ENCODE results near the gene CLP1. TPM values are rescaled to one million over a fixed set of nuclear protein-coding genes. Genes with fewer than 3 reads are reported as not detected.
A peak's percentile ranks its signal among the peaks of the same experiment; 100 is the strongest.
"Not testable (repeated sequence)": the region's sequence is repeated elsewhere in the genome, so short reads cannot be mapped to it uniquely, and the experiment has no call there.

CLP1 gene
- total RNA-seq, 1 experiment from 2014 or later = 26.8 TPM

GRCh38 chr11:57700425-57700824 is 42.9 kb downstream of the CLP1 start:
- H3K27ac ChIP-seq (ENCODE audit: low read depth, low read length, poor library complexity, severe bottlenecking) = no peak overlapping the region
- H3K4me3 ChIP-seq (ENCODE audit: low read depth, low read length, poor library complexity, severe bottlenecking) = no peak overlapping the region
- intact Hi-C loops (cut with micrococcal nuclease; ENCODE audit: unreplicated experiment) = no loop called here
- BruUV-seq (replicated peaks) = no TSS peak
- CTCF ChIA-PET = no interaction called here
- H3K4me1 ChIP-seq (ENCODE audit: insufficient read depth, low read length, poor library complexity, severe bottlenecking) = no peaks in the 10 kb centered on the region
- peaks cover 78% of the 10 kb centered on the region for H3K36me3 ChIP-seq (ENCODE audit: insufficient read depth, low read length, poor library complexity, severe bottlenecking)
- TF ChIP-seq CTCF (conservative IDR thresholded peaks at IDR 0.05; ENCODE audit: low read depth, low read length) = no peak
- no peak for TF ChIP-seq EZH2 (IDR thresholded peaks at IDR 0.05; ENCODE audit: borderline replicate concordance, low read depth, low read length, poor library complexity, severe bottlenecking)
- no peak for DNase-seq (ENCODE audit: low spot score)
- H3K27me3 ChIP-seq (replicated peaks; ENCODE audit: insufficient read depth, low read depth, low read length, poor library complexity) = no peaks in the 10 kb centered on the region
- H3K9me3 ChIP-seq (ENCODE audit: low read depth, low read length, poor library complexity, severe bottlenecking) = no peaks in the 10 kb centered on the region
- POLR2A ChIA-PET (ENCODE audit: low non-redundant PET) = interaction anchor here (0.6 kb wide), 1 partner anchor 53 kb away, joined by 3 read pairs; no protein-coding TSS in a partner anchor

- POLR2A ChIA-PET (ENCODE audit: low non-redundant PET) = interaction anchor here (0.6 kb wide), 1 partner anchor 74 kb away, joined by 4 read pairs; no protein-coding TSS in a partner anchor
- intact Hi-C loops (cut with micrococcal nuclease; ENCODE audit: unreplicated experiment) = no loop called here
- TF ChIP-seq EZH2 (IDR thresholded peaks at IDR 0.05; ENCODE audit: borderline replicate concordance, low read depth, low read length, poor library complexity, severe bottlenecking) = no peak
- no peak for TF ChIP-seq CTCF (conservative IDR thresholded peaks at IDR 0.05; ENCODE audit: low read depth, low read length)
- Histone ChIP-seq H3K9me3 (ENCODE audit: low read depth, low read length, poor library complexity, severe bottlenecking) (no peaks in the 10 kb centered on the region), H3K27me3 (replicated peaks; ENCODE audit: insufficient read depth, low read depth, low read length, poor library complexity) (no peaks in the 10 kb centered on the region), H3K27ac (ENCODE audit: low read depth, low read length, poor library complexity, severe bottlenecking) (no peak overlapping the region), H3K4me1 (ENCODE audit: insufficient read depth, low read length, poor library complexity, severe bottlenecking) (no peaks in the 10 kb centered on the region), H3K4me3 (ENCODE audit: low read depth, low read length, poor library complexity, severe bottlenecking) (no peak overlapping the region), H3K36me3 (ENCODE audit: insufficient read depth, low read length, poor library complexity, severe bottlenecking) (peaks cover 62% of the 10 kb centered on the region)
- BruUV-seq (replicated peaks) = no TSS peak
- DNase-seq (ENCODE audit: low spot score) = no peak
- CTCF ChIA-PET = no interaction called here
These were observed 45.8 kb downstream of the CLP1 start for GRCh38 chr11:57703341-57703740.

- Histone ChIP-seq H3K27me3 (replicated peaks; ENCODE audit: insufficient read depth, low read depth, low read length, poor library complexity) (no peaks in the 10 kb centered on the region), H3K4me1 (ENCODE audit: insufficient read depth, low read length, poor library complexity, severe bottlenecking) (no peaks in the 10 kb centered on the region), H3K9me3 (ENCODE audit: low read depth, low read length, poor library complexity, severe bottlenecking) (no peaks in the 10 kb centered on the region), H3K4me3 (ENCODE audit: low read depth, low read length, poor library complexity, severe bottlenecking) (no peak overlapping the region), H3K36me3 (ENCODE audit: insufficient read depth, low read length, poor library complexity, severe bottlenecking) (peaks cover 50% of the 10 kb centered on the region), H3K27ac (ENCODE audit: low read depth, low read length, poor library complexity, severe bottlenecking) (no peak overlapping the region)
- no peak for TF ChIP-seq CTCF (conservative IDR thresholded peaks at IDR 0.05; ENCODE audit: low read depth, low read length)
- no peak for TF ChIP-seq EZH2 (IDR thresholded peaks at IDR 0.05; ENCODE audit: borderline replicate concordance, low read depth, low read length, poor library complexity, severe bottlenecking)
- POLR2A ChIA-PET (ENCODE audit: low non-redundant PET) = no interaction called here
- CTCF ChIA-PET = no interaction called here
- intact Hi-C loops (cut with micrococcal nuclease; ENCODE audit: unreplicated experiment) = no loop called here
- no peak for DNase-seq (ENCODE audit: low spot score)
- TSS peak; percentile 15 for BruUV-seq (replicated peaks)
These were observed 47.4 kb downstream of the CLP1 start for GRCh38 chr11:57704932-57705331.

GRCh38 chr11:57705432-57705831 is 47.9 kb downstream of the CLP1 start:
- BruUV-seq (replicated peaks); intact Hi-C loops (cut with micrococcal nuclease; ENCODE audit: unreplicated experiment); POLR2A ChIA-PET (ENCODE audit: low non-redundant PET); H3K4me3 ChIP-seq (ENCODE audit: low read depth, low read length, poor library complexity, severe bottlenecking); H3K27me3 ChIP-seq (replicated peaks; ENCODE audit: insufficient read depth, low read depth, low read length, poor library complexity); H3K4me1 ChIP-seq (ENCODE audit: insufficient read depth, low read length, poor library complexity, severe bottlenecking); H3K27ac ChIP-seq (ENCODE audit: low read depth, low read length, poor library complexity, severe bottlenecking); DNase-seq (ENCODE audit: low spot score); H3K9me3 ChIP-seq (ENCODE audit: low read depth, low read length, poor library complexity, severe bottlenecking); CTCF ChIA-PET: not testable (repeated sequence)
- peaks cover 45% of the 10 kb centered on the region for H3K36me3 ChIP-seq (ENCODE audit: insufficient read depth, low read length, poor library complexity, severe bottlenecking)

All from A673 (cell line).